ENCODE measurements around the gene C3orf22.

C3orf22 gene

DNA sequence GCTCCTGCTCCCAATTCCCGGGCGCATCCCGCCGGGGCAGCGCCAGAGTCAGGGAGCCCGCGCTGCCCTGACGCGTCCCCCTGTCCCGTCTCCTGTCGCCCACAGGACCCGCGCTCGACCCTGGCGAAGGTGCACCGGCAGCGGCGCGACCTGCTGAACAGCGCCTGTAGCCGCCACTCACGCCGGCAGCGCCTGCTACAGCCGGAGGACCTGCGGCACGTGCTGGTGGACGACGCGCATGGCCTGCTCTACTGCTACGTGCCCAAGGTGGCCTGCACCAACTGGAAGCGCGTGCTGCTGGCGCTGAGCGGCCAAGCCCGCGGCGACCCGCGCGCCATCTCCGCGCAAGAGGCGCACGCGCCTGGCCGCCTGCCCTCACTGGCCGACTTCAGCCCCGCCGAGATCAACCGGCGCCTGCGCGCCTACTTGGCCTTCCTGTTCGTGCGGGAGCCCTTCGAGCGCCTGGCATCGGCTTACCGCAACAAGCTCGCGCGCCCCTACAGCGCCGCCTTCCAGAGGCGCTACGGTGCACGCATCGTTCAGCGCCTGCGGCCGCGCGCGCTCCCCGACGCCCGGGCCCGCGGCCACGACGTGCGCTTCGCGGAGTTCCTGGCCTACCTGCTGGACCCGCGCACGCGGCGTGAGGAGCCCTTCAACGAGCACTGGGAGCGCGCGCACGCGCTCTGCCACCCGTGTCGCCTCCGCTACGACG, 16.9 kb downstream of the C3orf22 start:
- TF ChIP-seq, protein P1, sequence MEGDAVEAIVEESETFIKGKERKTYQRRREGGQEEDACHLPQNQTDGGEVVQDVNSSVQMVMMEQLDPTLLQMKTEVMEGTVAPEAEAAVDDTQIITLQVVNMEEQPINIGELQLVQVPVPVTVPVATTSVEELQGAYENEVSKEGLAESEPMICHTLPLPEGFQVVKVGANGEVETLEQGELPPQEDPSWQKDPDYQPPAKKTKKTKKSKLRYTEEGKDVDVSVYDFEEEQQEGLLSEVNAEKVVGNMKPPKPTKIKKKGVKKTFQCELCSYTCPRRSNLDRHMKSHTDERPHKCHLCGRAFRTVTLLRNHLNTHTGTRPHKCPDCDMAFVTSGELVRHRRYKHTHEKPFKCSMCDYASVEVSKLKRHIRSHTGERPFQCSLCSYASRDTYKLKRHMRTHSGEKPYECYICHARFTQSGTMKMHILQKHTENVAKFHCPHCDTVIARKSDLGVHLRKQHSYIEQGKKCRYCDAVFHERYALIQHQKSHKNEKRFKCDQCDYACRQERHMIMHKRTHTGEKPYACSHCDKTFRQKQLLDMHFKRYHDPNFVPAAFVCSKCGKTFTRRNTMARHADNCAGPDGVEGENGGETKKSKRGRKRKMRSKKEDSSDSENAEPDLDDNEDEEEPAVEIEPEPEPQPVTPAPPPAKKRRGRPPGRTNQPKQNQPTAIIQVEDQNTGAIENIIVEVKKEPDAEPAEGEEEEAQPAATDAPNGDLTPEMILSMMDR (IDR thresholded peaks at IDR 0.05; ENCODE audit: insufficient read depth, missing control alignments): no peak
- FAIRE-seq (no peak), DNase-seq (ENCODE audit: insufficient read length, low spot score) (no peak)

DNA sequence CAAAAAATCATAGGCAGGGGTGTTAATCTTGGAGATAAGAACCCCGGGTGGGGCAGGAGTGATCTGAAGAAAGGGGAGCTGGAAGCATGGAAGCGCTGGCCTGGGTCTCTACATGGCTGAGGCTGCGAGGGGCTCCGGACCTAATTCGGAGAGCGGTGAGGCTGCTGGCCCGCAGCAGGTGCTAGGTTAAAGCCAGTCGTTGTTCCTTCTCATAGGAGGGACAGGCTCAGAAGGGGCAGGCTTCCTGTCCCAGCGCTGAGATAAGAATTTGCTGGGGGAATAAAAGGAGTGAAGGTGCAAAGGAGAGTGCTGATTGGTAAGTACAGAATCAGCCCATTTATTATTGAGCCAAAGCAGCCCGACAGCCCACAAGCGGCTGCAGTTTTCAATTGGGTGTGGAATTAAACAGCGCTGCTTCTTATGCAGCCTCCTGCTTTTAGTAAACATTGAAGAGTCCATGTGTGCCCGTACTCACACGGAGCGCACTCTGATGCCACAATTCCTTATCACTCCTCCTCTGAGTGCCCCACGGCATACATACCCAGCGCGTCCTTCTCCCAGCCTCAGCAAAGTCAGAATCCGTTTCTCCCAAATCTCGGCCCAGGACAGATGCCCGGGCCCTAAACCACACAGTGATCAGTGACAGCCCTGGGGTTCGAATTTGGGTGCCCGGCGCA, 17.6 kb downstream of the C3orf22 start:
- DNase-seq (ENCODE audit: insufficient read length, low spot score) (no peak), FAIRE-seq (no peak)
- TF ChIP-seq, protein P1 (IDR thresholded peaks at IDR 0.05; ENCODE audit: insufficient read depth, missing control alignments): no peak

DNA sequence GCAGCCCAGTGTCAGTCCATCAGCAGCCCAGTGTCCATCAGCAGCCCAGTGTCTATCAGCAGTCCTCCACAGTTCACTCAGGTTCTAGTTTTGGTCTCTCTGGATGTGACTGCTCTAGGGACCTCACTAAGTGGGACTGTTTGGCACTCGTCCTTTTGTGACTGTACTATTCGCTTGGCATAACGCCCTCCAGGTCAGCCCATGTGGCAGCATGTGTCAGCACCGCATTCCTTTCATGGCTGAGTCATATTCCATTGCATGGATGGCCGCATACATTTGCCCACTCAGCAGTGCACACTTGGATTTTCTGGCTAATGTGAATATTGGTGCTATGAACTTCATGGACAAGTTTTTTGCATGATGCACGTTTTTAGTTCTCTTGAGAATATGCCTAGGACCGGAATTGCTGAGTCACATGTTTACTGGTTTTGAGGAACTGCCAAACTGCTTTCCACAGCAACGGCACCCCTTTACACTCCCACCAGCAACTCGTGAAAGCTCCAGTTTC, 18.3 kb downstream of the C3orf22 start:
- no peak for DNase-seq (ENCODE audit: insufficient read length, low spot score)
- no peak for FAIRE-seq
- TF ChIP-seq, protein P1 (IDR thresholded peaks at IDR 0.05; ENCODE audit: insufficient read depth, missing control alignments): no peak

DNA sequence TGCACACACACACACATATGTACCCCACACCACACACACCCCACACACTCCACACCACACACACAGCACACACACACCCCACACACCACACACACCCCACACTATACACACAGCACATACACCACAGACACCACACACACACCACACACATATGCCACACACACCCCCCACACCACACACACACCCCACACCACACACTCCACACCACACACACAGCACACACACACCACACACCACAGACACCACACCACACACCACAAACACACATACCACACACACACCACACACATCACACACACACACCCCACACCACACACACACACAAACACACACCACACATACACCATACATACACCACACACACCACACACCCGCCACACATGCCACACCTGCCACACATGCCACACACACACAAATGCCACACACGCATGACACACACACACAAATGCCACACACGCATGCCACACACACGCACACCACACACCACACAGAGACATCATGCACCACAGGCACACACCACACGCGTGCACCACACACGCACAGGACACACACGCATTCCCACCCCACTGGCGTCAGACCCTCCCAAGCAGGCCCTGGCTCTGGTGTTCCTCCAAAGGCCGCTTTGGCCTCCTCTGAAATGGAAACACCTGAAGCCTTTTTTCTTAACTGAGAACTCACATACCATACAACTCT, 19.0 kb downstream of the C3orf22 start:
- DNase-seq (ENCODE audit: insufficient read length, low spot score) (no peak), FAIRE-seq (no peak)
- TF ChIP-seq, protein P1 (IDR thresholded peaks at IDR 0.05; ENCODE audit: insufficient read depth, missing control alignments): no peak

DNA sequence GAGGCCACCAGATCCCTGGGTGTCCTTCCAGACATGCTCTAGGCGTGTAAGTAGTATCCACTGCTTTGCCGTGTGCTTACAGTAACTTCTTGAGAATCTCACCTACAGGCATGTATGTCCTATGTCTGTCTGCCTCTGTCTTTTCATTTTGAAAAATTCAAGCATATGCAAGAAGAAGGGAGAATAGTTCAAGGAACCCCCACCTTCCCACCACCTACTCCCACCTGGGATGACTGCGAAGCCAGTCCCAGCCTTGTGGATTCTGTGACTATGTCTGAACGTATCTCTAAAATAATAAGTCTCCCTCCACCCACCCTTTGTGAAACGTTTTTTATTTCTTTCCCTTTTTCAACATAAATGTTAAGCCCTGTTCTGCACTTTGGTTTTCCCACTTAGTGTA, 19.8 kb downstream of the C3orf22 start:
- DNase-seq (ENCODE audit: insufficient read length, low spot score) (no peak), FAIRE-seq (no peak)
- TF ChIP-seq, protein P1 (IDR thresholded peaks at IDR 0.05; ENCODE audit: insufficient read depth, missing control alignments): no peak

DNA sequence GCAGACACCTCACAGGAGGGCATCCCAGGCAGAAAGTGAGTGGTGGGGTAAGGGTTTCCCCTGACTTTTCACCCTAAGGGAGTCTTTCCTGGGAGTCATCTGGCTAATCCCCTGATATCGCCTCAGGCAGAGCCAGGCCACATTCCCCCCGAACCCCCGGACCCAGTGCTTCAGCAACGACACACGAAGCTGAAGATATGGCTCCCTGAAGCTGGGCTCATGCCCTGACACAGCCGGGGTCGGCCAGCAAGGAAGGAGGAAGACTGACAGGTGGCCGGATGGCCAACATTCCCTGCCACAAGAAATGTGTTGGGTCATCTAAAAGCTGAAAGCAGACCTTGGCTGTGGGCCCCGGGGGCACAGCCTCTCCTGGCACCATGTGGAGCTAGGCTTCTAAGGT, 20.4 kb downstream of the C3orf22 start:
- DNase-seq (ENCODE audit: insufficient read length, low spot score) (no peak), FAIRE-seq (no peak)
- TF ChIP-seq, protein P1 (IDR thresholded peaks at IDR 0.05; ENCODE audit: insufficient read depth, missing control alignments): no peak
